Keratinocyte (primary cell): ENCODE results near the gene DDX39A. TPM values are rescaled to one million over a fixed set of nuclear protein-coding genes. Genes with fewer than 3 reads are reported as not detected.

Experiments
- DNase-seq: peaks from one replicate; pipeline ENCODE4 v3.0.0-alpha.2; 2011; ENCODE audit warnings: low read depth, missing footprints, low spot score
- FAIRE-seq: peaks from 2 replicates; lab custom pipeline; 2011; peaks lifted over from hg19 to GRCh38; lab: Jason Lieb, UNC
- H2AFZ ChIP-seq: 2 replicates; pipeline ENCODE4 v1.6.0; 2012; ENCODE audit warnings: low read length, control low read depth, inconsistent platforms; ENCODE audit not compliant: control insufficient read depth
- H3K27ac ChIP-seq: 2 replicates; pipeline ENCODE4 v1.5.1; 2011; ENCODE audit warnings: low read length; ENCODE audit not compliant: control insufficient read depth, insufficient read depth
- H3K27me3 ChIP-seq: 3 replicates; pipeline ENCODE4 v1.6.0; 2011; ENCODE audit warnings: low read length; ENCODE audit not compliant: control insufficient read depth, insufficient read depth; ENCODE audit errors: extremely low read depth
- H3K36me3 ChIP-seq, 2 experiments: 2 replicates in 1 of 2; 3 replicates in 1 of 2; pipeline ENCODE4 v1.5.1; 2011; ENCODE audit warnings: low read length in 2 of 2, mild to moderate bottlenecking in 1 of 2; ENCODE audit not compliant: control insufficient read depth in 2 of 2, insufficient read depth in 2 of 2; ENCODE audit errors: extremely low read depth in 1 of 2
- H3K4me1 ChIP-seq: 3 replicates; pipeline ENCODE4 v1.5.1; 2011; ENCODE audit warnings: low read length; ENCODE audit not compliant: control insufficient read depth, insufficient read depth; ENCODE audit errors: extremely low read depth
- H3K4me2 ChIP-seq: 3 replicates; pipeline ENCODE4 v1.6.0; 2011; ENCODE audit warnings: low read depth, low read length; ENCODE audit not compliant: control insufficient read depth, insufficient read depth; ENCODE audit errors: extremely low read depth
- H3K4me3 ChIP-seq, 3 experiments: fragments of 200-600 bp in 1 of 3; sonication (generic) in 1 of 3; 2 replicates in 2 of 3; 3 replicates in 1 of 3; pipeline ENCODE4 v1.5.1; 2011 to 2016; ENCODE audit warnings: low read length in 3 of 3, mild to moderate bottlenecking in 3 of 3, control low read depth in 2 of 3, inconsistent platforms in 1 of 3, low read depth in 1 of 3, mixed read lengths in 1 of 3, mixed run types in 1 of 3, moderate library complexity in 1 of 3; ENCODE audit not compliant: control insufficient read depth in 2 of 3, insufficient read depth in 2 of 3; ENCODE audit errors: extremely low read depth in 1 of 3
- H3K79me2 ChIP-seq: 2 replicates; pipeline ENCODE4 v1.6.0; 2012; ENCODE audit warnings: low read length; ENCODE audit not compliant: control insufficient read depth, insufficient read depth
- H3K9ac ChIP-seq: 3 replicates; pipeline ENCODE4 v1.6.0; 2011; ENCODE audit warnings: low read length; ENCODE audit not compliant: control insufficient read depth, insufficient read depth; ENCODE audit errors: extremely low read depth
- H3K9me1 ChIP-seq: 3 replicates; pipeline ENCODE4 v1.6.0; 2011; ENCODE audit warnings: low read length; ENCODE audit not compliant: control insufficient read depth, insufficient read depth; ENCODE audit errors: extremely low read depth
- H3K9me3 ChIP-seq: 2 replicates; pipeline ENCODE4 v1.5.1; 2012; ENCODE audit warnings: low read depth, low read length; ENCODE audit not compliant: control insufficient read depth
- H4K20me1 ChIP-seq: 3 replicates; pipeline ENCODE4 v1.6.0; 2011; ENCODE audit warnings: low read length; ENCODE audit not compliant: control insufficient read depth, insufficient read depth; ENCODE audit errors: extremely low read depth
- CTCF ChIP-seq, 3 experiments: IDR thresholded peaks in 1 of 3; conservative IDR thresholded peaks in 1 of 3; optimal IDR thresholded peaks in 1 of 3; 2 replicates in 2 of 3; 3 replicates in 1 of 3; pipeline versions ENCODE3 to v1.5.1; 2011; ENCODE audit warnings: low read length in 3 of 3, mild to moderate bottlenecking in 3 of 3, moderate library complexity in 2 of 3, control low read depth in 1 of 3, inconsistent platforms in 1 of 3; ENCODE audit not compliant: insufficient read depth in 2 of 3; ENCODE audit errors: extremely low read depth in 1 of 3
- EZH2 ChIP-seq: IDR thresholded peaks from one replicate; pipeline ENCODE4 v1.6.1; 2012; ENCODE audit warnings: inconsistent platforms, mild to moderate bottlenecking, low read length, moderate library complexity
- dilution Hi-C: fragments of 300-500 bp; cut with MboI; formaldehyde crosslinking; loops from one replicate; pipeline ENCODE4 v1.7.0; 2020; ENCODE audit warnings: low sequenced_read_pairs; ENCODE audit not compliant: extremely low pct_ligation_motif_present
- polyA plus RNA-seq, 5 experiments: library from polyadenylated mRNA; depleted of rRNA in 3 of 5; stranded (reverse) in 3 of 5; stranded (forward) in 1 of 5; unstranded in 1 of 5; fragments of >200 nt; gene quantifications; 1 replicate in 1 of 5; 2 replicates in 3 of 5; 3 replicates in 1 of 5; pipeline versions ENCODE4 v1.2.1 to v1.2.3, GENCODE V29; 2011 to 2012; ENCODE audit warnings: missing spikeins in 2 of 5, low read depth in 1 of 5, low replicate concordance in 1 of 5

The DDX39A gene
- polyA plus RNA-seq, 1 donor (not counting 4 experiments of a cell fraction or from before 2014, with no cell fraction given): 54.9 TPM

DNA sequence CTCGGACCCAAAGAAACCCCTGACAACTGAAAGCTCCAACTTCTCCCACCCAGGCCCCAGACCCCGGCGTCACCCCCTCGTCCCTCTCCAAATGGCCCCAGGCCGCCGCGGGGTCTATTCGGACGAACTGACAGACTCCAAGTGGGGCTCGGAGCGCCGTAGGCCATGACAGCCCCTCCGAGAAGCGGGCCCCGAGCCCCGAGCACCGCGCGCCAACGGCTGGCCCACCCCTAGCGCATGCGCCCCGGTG is 360 bp downstream of the DDX39A start:
- Histone ChIP-seq H3K4me2 (peak overlapping the region; percentile 91), H3K79me2 (peaks cover 53% of the 10 kb centered on the region), H3K9ac (peak overlapping the region; percentile 95), H3K4me1 (peaks cover 11% of the 10 kb centered on the region), H4K20me1 (peaks cover 23% of the 10 kb centered on the region), H3K4me3 (peak overlapping the region; percentile 92 to 94 (median 92)), H2AFZ (peak overlapping the region; percentile 88), H3K27me3 (no peaks in the 10 kb centered on the region), H3K36me3 (peaks cover 10 to 14% of the 10 kb centered on the region in 2 experiments), H3K9me3 (no peaks in the 10 kb centered on the region), H3K9me1 (peaks cover 2% of the 10 kb centered on the region), H3K27ac (peak overlapping the region; percentile 94)
- DNase-seq (no peak), FAIRE-seq (no peak)
- no peak for TF ChIP-seq CTCF (optimal IDR thresholded peaks at IDR 0.05 in 1 of 3, IDR thresholded peaks at IDR 0.05 in 1 of 3, conservative IDR thresholded peaks at IDR 0.05 in 1 of 3; ENCODE audit: extremely low read depth in 1 of 3, insufficient read depth in 2 of 3, low read length in 3 of 3)
- dilution Hi-C loops: no loop called here

- Histone ChIP-seq H3K9me1 (peaks cover 2% of the 10 kb centered on the region), H3K9ac (peak overlapping the region; percentile 15), H3K9me3 (no peaks in the 10 kb centered on the region), H2AFZ (no peak overlapping the region), H3K36me3 (peaks cover 18 to 27% of the 10 kb centered on the region in 2 experiments), H3K27ac (peak overlapping the region; percentile 54), H3K4me3 (peak overlapping the region; percentile 5 to 94 (median 43)), H4K20me1 (peaks cover 40% of the 10 kb centered on the region), H3K4me1 (peaks cover 11% of the 10 kb centered on the region), H3K79me2 (peaks cover 72% of the 10 kb centered on the region), H3K4me2 (peak overlapping the region; percentile 56), H3K27me3 (no peaks in the 10 kb centered on the region)
- FAIRE-seq: no peak
- no peak for TF ChIP-seq EZH2
- TF ChIP-seq CTCF (optimal IDR thresholded peaks at IDR 0.05 in 1 of 3, IDR thresholded peaks at IDR 0.05 in 1 of 3, conservative IDR thresholded peaks at IDR 0.05 in 1 of 3; ENCODE audit: extremely low read depth in 1 of 3, insufficient read depth in 2 of 3, low read length in 3 of 3): no peak
- dilution Hi-C loops: no loop called here
- DNase-seq: no peak
These were observed 2.3 kb downstream of the DDX39A start for GRCh38 chr19:14416817-14417231.
